Astrocyte (in vitro differentiated cells and primary cell): Measurements from ENCODE around the gene MYO1E. TPM values are rescaled to one million over a fixed set of nuclear protein-coding genes. Genes with fewer than 3 reads are reported as not detected.

Experiments used
- DNase-seq: peaks from one replicate; pipeline ENCODE4 v3.0.0-alpha.2; 2010; ENCODE audit warnings: low read depth
- FAIRE-seq: peaks from 2 replicates; lab custom pipeline; 2011; peaks lifted over from hg19 to GRCh38; lab: Jason Lieb, UNC
- H2AFZ ChIP-seq: 2 replicates; pipeline ENCODE4 v1.6.0; 2012; ENCODE audit warnings: low read depth, low read length, inconsistent platforms
- H3K27ac ChIP-seq: 2 replicates; pipeline ENCODE4 v1.5.1; 2011; ENCODE audit warnings: low read depth, low read length, inconsistent platforms
- H3K27me3 ChIP-seq: 2 replicates; pipeline ENCODE4 v1.6.0; 2011; ENCODE audit warnings: low read length, inconsistent platforms; ENCODE audit not compliant: insufficient read depth
- H3K36me3 ChIP-seq: 2 replicates; pipeline ENCODE4 v1.5.1; 2011; ENCODE audit warnings: low read length, inconsistent platforms; ENCODE audit not compliant: insufficient read depth
- H3K4me1 ChIP-seq: 2 replicates; pipeline ENCODE4 v1.5.1; 2011; ENCODE audit warnings: low read length, inconsistent platforms; ENCODE audit not compliant: insufficient read depth
- H3K4me2 ChIP-seq: 2 replicates; pipeline ENCODE4 v1.6.0; 2012; ENCODE audit warnings: low read length, inconsistent platforms
- H3K4me3 ChIP-seq: 2 replicates; pipeline ENCODE4 v1.5.1; 2011; ENCODE audit warnings: low read depth, mild to moderate bottlenecking, low read length, inconsistent platforms; ENCODE audit not compliant: insufficient read depth
- H3K79me2 ChIP-seq: 2 replicates; pipeline ENCODE4 v1.6.0; 2012; ENCODE audit warnings: mild to moderate bottlenecking, low read length, inconsistent platforms; ENCODE audit not compliant: insufficient read depth
- H3K9ac ChIP-seq: 2 replicates; pipeline ENCODE4 v1.6.0; 2012; ENCODE audit warnings: mild to moderate bottlenecking, low read length, inconsistent platforms
- H3K9me3 ChIP-seq: 2 replicates; pipeline ENCODE4 v1.5.1; 2012; ENCODE audit warnings: low read depth, mild to moderate bottlenecking, low read length, inconsistent platforms; ENCODE audit not compliant: insufficient read depth
- H4K20me1 ChIP-seq: 2 replicates; pipeline ENCODE4 v1.6.0; 2012; ENCODE audit warnings: low read length, inconsistent platforms; ENCODE audit not compliant: insufficient read depth
- H3K27ac Mint-ChIP-seq: one replicate; pipeline ENCODE4 v1.8.0; 2021; ENCODE audit warnings: mild to moderate bottlenecking, mixed read lengths; ENCODE audit not compliant: unreplicated experiment
- H3K27me3 Mint-ChIP-seq: one replicate; pipeline ENCODE4 v1.8.0; 2021; ENCODE audit warnings: low read depth, mixed read lengths; ENCODE audit not compliant: unreplicated experiment
- H3K36me3 Mint-ChIP-seq: one replicate; pipeline ENCODE4 v1.8.0; 2021; ENCODE audit warnings: low read depth, mixed read lengths; ENCODE audit not compliant: unreplicated experiment
- H3K4me1 Mint-ChIP-seq: one replicate; pipeline ENCODE4 v1.8.0; 2021; ENCODE audit warnings: low read depth, mixed read lengths; ENCODE audit not compliant: unreplicated experiment
- H3K4me3 Mint-ChIP-seq: one replicate; pipeline ENCODE4 v1.8.0; 2021; ENCODE audit warnings: mild to moderate bottlenecking, moderate library complexity, mixed read lengths; ENCODE audit not compliant: unreplicated experiment
- H3K9me3 Mint-ChIP-seq: one replicate; pipeline ENCODE4 v1.8.0; 2021; ENCODE audit warnings: mild to moderate bottlenecking, mixed read lengths; ENCODE audit not compliant: unreplicated experiment
- CTCF ChIP-seq: IDR thresholded peaks from 2 replicates; pipeline ENCODE4 v1.5.1; 2011; ENCODE audit warnings: low read depth, mild to moderate bottlenecking, inconsistent platforms, low read length, moderate library complexity; ENCODE audit not compliant: insufficient read depth
- EZH2 ChIP-seq: IDR thresholded peaks from 2 replicates; pipeline ENCODE4 v1.6.1; 2012; ENCODE audit warnings: mild to moderate bottlenecking, low read length, inconsistent platforms; ENCODE audit not compliant: insufficient read depth
- total RNA-seq: library from RNA; stranded (reverse); gene quantifications from 2 replicates; pipeline ENCODE4 v1.2.1, GENCODE V29; 2021

MYO1E gene
- total RNA-seq, 1 donor from 2014 or later, result 227 TPM

- Histone ChIP-seq H3K9me3 (no peaks in the 10 kb centered on the region), H2AFZ (no peak overlapping the region), H4K20me1 (peaks cover 87% of the 10 kb centered on the region), H3K9ac (no peak overlapping the region), H3K36me3 (no peaks in the 10 kb centered on the region), H3K27ac (no peak overlapping the region), H3K4me3 (no peak overlapping the region), H3K4me1 (peaks cover 3% of the 10 kb centered on the region), H3K79me2 (peaks cover 95% of the 10 kb centered on the region), H3K4me2 (no peak overlapping the region), H3K27me3 (no peaks in the 10 kb centered on the region)
- H3K4me3 Mint-ChIP-seq, result no peak overlapping the region
- peaks cover 1% of the 10 kb centered on the region for H3K9me3 Mint-ChIP-seq
- peaks cover 14% of the 10 kb centered on the region for H3K4me1 Mint-ChIP-seq
- TF ChIP-seq EZH2 (no peak), CTCF (peak; percentile 39)
- no peaks in the 10 kb centered on the region for H3K27me3 Mint-ChIP-seq
- peaks cover 2% of the 10 kb centered on the region for H3K36me3 Mint-ChIP-seq
- DNase-seq, result no peak
- no peak for FAIRE-seq
- no peak overlapping the region for H3K27ac Mint-ChIP-seq
Observed at GRCh38 chr15:59360305-59360704, 12.4 kb downstream of the MYO1E start.

DNA sequence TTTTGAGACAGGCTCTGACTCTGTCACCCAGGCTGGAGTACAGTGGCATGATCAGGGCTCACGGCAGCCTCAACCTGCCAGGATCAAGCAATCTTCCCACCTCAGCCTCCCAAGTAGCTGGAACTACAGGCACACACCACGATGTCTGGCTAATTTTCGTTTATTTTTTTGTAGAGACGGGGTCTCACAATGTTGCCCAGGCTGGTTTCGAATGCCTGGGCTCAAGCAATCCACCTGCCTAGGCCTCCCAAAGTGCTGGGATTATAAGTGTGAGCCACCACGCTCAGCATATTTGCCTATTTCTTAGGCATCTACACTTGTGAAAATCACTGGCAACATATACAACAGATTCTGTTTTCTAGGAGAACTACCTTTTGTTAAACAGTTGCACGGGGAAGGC is 16.9 kb downstream of the MYO1E start:
- Mint-ChIP-seq H3K36me3 (peaks cover 6% of the 10 kb centered on the region), H3K9me3 (peaks cover 1% of the 10 kb centered on the region), H3K27ac (peak overlapping the region; percentile 34), H3K4me1 (peaks cover 17% of the 10 kb centered on the region), H3K27me3 (no peaks in the 10 kb centered on the region), H3K4me3 (no peak overlapping the region)
- peaks cover 1% of the 10 kb centered on the region for H3K4me1 ChIP-seq
- H2AFZ ChIP-seq, result no peak overlapping the region
- FAIRE-seq (no peak), DNase-seq (no peak)
- TF ChIP-seq EZH2 (no peak), CTCF (no peak)
- H3K9me3 ChIP-seq, result no peaks in the 10 kb centered on the region
- no peaks in the 10 kb centered on the region for H3K36me3 ChIP-seq
- H3K27me3 ChIP-seq, result no peaks in the 10 kb centered on the region
- H3K4me3 ChIP-seq, result no peak overlapping the region
- H4K20me1 ChIP-seq, result peaks cover 88% of the 10 kb centered on the region
- H3K9ac ChIP-seq, result no peak overlapping the region
- H3K4me2 ChIP-seq, result no peak overlapping the region
- no peak overlapping the region for H3K27ac ChIP-seq
- H3K79me2 ChIP-seq, result peaks cover 94% of the 10 kb centered on the region

GRCh38 chr15:59354417-59355031 is 18.1 kb downstream of the MYO1E start:
- H3K9ac ChIP-seq, result no peak overlapping the region
- DNase-seq (no peak), FAIRE-seq (no peak)
- no peak overlapping the region for H3K27ac ChIP-seq
- Mint-ChIP-seq H3K36me3 (peaks cover 6% of the 10 kb centered on the region), H3K4me1 (peaks cover 20% of the 10 kb centered on the region), H3K9me3 (peaks cover 1% of the 10 kb centered on the region), H3K27me3 (no peaks in the 10 kb centered on the region), H3K27ac (no peak overlapping the region), H3K4me3 (no peak overlapping the region)
- peaks cover 80% of the 10 kb centered on the region for H4K20me1 ChIP-seq
- peaks cover 83% of the 10 kb centered on the region for H3K79me2 ChIP-seq
- no peaks in the 10 kb centered on the region for H3K27me3 ChIP-seq
- TF ChIP-seq CTCF (no peak), EZH2 (no peak)
- H3K4me2 ChIP-seq, result no peak overlapping the region
- no peak overlapping the region for H3K4me3 ChIP-seq
- no peak overlapping the region for H2AFZ ChIP-seq
- H3K4me1 ChIP-seq, result peaks cover 13% of the 10 kb centered on the region
- no peaks in the 10 kb centered on the region for H3K9me3 ChIP-seq
- H3K36me3 ChIP-seq, result no peaks in the 10 kb centered on the region
